K562 (cell line): ENCODE data around the gene ARHGAP15.

Source experiments
- CTCF ChIP-seq, 3 experiments: IDR thresholded peaks in 2 of 3; conservative IDR thresholded peaks in 1 of 3; 2 replicates each; pipeline ENCODE4 v1.5.1; 2011 to 2012; ENCODE audit warnings: low read length in 3 of 3, mild to moderate bottlenecking in 3 of 3, control low read depth in 2 of 3, improper control_type of control experiment in 1 of 3, inconsistent platforms in 1 of 3, low read depth in 1 of 3, mixed read lengths in 1 of 3, moderate library complexity in 1 of 3; ENCODE audit not compliant: insufficient read depth in 2 of 3
- POLR2AphosphoS5 ChIP-seq: IDR thresholded peaks from 2 replicates; pipeline ENCODE4 v1.6.1; 2011; ENCODE audit warnings: mild to moderate bottlenecking, low read depth, low read length, moderate library complexity; ENCODE audit not compliant: control insufficient read depth, insufficient read depth
- RBFOX2 ChIP-seq: fragments of 200-400 bp; formaldehyde crosslinking; IDR thresholded peaks from 2 replicates; pipeline ENCODE4 v1.6.1; 2017; ENCODE audit warnings: low read depth, mild to moderate bottlenecking, low read length, moderate library complexity
- SETDB1 ChIP-seq: IDR thresholded peaks from one replicate; pipeline ENCODE4 v1.6.1; 2012; ENCODE audit warnings: low read length, control low read depth, inconsistent platforms
- TAF1 ChIP-seq: IDR thresholded peaks from 2 replicates; pipeline ENCODE4 v1.6.1; 2011; ENCODE audit warnings: mild to moderate bottlenecking, low read length, moderate library complexity; ENCODE audit not compliant: insufficient read depth, control insufficient read depth, severe bottlenecking; ENCODE audit errors: extremely low read depth

GRCh38 chr2:143779021-143779420, 649.8 kb downstream of the ARHGAP15 start:
- TF ChIP-seq POLR2AphosphoS5: no peak
- TF ChIP-seq CTCF (IDR thresholded peaks at IDR 0.05 in 2 of 3, conservative IDR thresholded peaks at IDR 0.05 in 1 of 3; ENCODE audit: insufficient read depth in 2 of 3, low read depth in 1 of 3, low read length in 3 of 3): no peak
- no peak for TF ChIP-seq RBFOX2
- no peak for TF ChIP-seq SETDB1
- TF ChIP-seq TAF1: no peak
